Measurements from ENCODE around the gene EFNA2. TPM values are rescaled to one million over a fixed set of nuclear protein-coding genes. Genes with fewer than 3 reads are reported as not detected.

Gene EFNA2
- total RNA-seq, 1 donor, result not detected

- TF ChIP-seq CTCF (IDR thresholded peaks at IDR 0.05; ENCODE audit: insufficient read depth, low read length), result no peak
- no peak overlapping the region for H3K4me3 ChIP-seq (ENCODE audit: low read depth, low read length)
- peak; percentile 35 for DNase-seq (ENCODE audit: low read depth)
Observed at GRCh38 chr19:1258707-1259205, 26.9 kb upstream of the EFNA2 start.

DNA sequence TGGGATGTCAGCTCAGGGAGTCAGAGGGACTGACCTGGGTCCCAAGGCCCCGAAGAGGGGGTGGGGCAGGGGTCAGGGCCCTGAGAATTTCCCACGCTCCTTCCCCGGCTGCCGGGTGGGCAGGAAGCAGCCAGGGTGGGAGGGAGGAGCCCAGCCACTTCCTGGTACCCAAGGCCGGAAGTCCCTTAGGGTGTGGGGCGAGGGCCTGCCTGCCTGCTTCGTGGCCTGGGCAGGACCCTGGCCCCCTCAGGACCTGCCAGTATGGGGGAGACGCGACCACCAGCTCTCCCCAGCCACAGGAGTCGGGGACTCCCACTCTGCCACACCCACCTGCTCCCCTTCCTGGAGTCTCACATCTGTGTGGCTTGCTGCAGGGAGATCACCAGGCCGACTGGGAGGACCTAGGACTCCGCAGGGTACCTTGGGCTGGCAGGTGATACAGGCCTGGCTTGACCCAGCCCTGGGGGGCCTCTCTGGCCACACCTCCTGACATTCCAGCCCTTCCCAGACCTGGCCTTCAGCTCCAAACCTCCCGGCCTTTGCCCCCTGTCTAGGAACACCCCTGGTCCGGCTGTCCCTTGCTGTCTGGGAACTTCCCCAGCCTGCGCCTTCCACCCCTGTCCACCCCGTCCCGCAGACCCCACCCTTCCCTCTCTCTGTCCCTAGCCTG, 26.3 kb upstream of the EFNA2 start:
- DNase-seq (ENCODE audit: low read depth), result peak; percentile 51
- TF ChIP-seq CTCF (IDR thresholded peaks at IDR 0.05; ENCODE audit: insufficient read depth, low read length), result no peak
- H3K4me3 ChIP-seq (ENCODE audit: low read depth, low read length), result no peak overlapping the region

GRCh38 chr19:1259876-1260748, 25.6 kb upstream of the EFNA2 start:
- no peak for TF ChIP-seq CTCF (IDR thresholded peaks at IDR 0.05; ENCODE audit: insufficient read depth, low read length)
- no peak for DNase-seq (ENCODE audit: low read depth)
- no peak overlapping the region for H3K4me3 ChIP-seq (ENCODE audit: low read depth, low read length)

DNA sequence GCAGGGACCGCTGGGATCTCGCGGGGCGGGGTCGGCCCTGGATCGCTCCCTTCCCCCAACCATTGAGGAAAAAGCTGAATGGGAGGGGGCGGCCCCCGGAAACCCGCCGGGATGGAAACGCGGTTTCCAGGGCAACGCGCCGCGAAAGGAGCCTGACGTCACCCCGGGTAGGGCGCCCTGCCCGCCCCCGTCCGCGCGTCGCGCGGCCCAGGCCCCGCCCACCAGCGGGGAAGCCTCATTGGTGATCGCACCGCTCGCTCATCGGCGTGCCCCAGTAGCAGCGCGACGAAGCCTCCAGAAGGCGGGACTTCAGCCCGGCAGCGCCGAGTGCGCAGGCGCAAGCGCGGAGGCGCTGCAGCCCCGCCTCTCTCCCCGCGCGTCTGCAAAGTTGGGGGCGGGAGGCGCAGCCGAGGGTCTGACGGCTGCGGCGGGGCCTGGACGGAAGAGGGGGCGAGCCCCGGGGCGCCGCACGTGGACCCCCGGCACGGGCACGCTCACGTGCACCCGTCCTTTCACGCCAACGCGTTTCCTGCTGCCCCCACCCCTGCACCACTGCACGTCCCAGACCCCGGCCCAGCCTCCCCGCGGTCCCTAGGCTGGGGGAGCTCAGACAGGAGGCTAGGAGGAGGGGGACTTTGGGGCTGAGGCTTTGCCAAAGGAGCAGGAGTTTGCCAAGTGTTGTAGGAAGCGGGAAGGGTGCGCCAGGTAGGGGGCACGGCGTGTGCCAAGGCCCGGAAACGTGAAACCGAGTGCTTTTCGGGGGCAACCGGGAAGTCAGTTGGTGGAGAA, 24.7 kb upstream of the EFNA2 start:
- peak; percentile 96 for DNase-seq (ENCODE audit: low read depth)
- peak overlapping the region; percentile 73 for H3K4me3 ChIP-seq (ENCODE audit: low read depth, low read length)
- TF ChIP-seq CTCF (IDR thresholded peaks at IDR 0.05; ENCODE audit: insufficient read depth, low read length), result no peak

GRCh38 chr19:1261538-1261797, 24.2 kb upstream of the EFNA2 start:
- TF ChIP-seq CTCF (IDR thresholded peaks at IDR 0.05; ENCODE audit: insufficient read depth, low read length), result peak; percentile 17
- peak overlapping the region; percentile 73 for H3K4me3 ChIP-seq (ENCODE audit: low read depth, low read length)
- DNase-seq (ENCODE audit: low read depth), result no peak

GRCh38 chr19:1261798-1262622, 23.7 kb upstream of the EFNA2 start:
- DNase-seq (ENCODE audit: low read depth), result peak; percentile 82
- no peak for TF ChIP-seq CTCF (IDR thresholded peaks at IDR 0.05; ENCODE audit: insufficient read depth, low read length)
- H3K4me3 ChIP-seq (ENCODE audit: low read depth, low read length), result peak overlapping the region; percentile 73

All from fibroblast of the aortic adventitia (primary cell).